Measurements from ENCODE around the gene TXNDC12.

DNA sequence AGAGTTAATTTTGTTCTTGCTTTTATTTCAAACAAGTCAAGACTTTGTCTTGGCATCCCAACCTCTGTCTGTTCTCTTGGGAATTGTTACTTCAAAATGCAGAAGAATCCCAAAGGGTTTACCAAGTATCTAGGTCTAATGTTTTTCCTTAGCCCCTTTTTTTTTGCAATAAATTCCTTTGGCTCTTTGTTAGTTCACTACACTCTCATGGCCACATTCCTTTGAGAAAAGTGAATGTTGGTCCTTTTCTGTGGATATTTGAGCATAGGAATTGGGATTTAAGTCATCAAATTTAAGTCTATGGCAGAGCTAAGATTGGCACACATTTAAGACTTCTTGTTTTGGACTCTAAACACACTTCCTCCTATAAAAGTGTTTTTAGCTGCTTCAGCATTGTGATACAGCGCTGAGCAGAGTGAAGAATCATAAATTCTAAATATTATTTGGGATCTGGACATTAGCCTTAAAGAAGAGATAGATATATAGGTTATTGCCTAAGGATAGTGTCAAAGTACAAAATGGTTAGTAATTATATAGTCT lies 3.0 kb upstream of the TXNDC12 start:
- TF ChIP-seq, protein P1, sequence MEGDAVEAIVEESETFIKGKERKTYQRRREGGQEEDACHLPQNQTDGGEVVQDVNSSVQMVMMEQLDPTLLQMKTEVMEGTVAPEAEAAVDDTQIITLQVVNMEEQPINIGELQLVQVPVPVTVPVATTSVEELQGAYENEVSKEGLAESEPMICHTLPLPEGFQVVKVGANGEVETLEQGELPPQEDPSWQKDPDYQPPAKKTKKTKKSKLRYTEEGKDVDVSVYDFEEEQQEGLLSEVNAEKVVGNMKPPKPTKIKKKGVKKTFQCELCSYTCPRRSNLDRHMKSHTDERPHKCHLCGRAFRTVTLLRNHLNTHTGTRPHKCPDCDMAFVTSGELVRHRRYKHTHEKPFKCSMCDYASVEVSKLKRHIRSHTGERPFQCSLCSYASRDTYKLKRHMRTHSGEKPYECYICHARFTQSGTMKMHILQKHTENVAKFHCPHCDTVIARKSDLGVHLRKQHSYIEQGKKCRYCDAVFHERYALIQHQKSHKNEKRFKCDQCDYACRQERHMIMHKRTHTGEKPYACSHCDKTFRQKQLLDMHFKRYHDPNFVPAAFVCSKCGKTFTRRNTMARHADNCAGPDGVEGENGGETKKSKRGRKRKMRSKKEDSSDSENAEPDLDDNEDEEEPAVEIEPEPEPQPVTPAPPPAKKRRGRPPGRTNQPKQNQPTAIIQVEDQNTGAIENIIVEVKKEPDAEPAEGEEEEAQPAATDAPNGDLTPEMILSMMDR (IDR thresholded peaks at IDR 0.05; ENCODE audit: low read length) = no peak
- no peak for TF ChIP-seq EZH2 (IDR thresholded peaks at IDR 0.05; ENCODE audit: borderline replicate concordance, low read length)

All from OCI-LY1 (cell line).